ENCODE results near the gene STARD5. TPM values are rescaled to one million over a fixed set of nuclear protein-coding genes. Genes with fewer than 3 reads are reported as not detected.

Gene STARD5
- total RNA-seq, 1 donor from 2014 or later, result 5.8 TPM

GRCh38 chr15:81280696-81281455 lies 43.1 kb downstream of the STARD5 start:
- H3K36me3 Mint-ChIP-seq, result peaks cover 9% of the 10 kb centered on the region
- no peak overlapping the region for H3K4me3 Mint-ChIP-seq
- H3K9me3 Mint-ChIP-seq, result peaks cover 12% of the 10 kb centered on the region
- H3K4me1 Mint-ChIP-seq, result peaks cover 6% of the 10 kb centered on the region
- H3K27ac Mint-ChIP-seq, result no peak overlapping the region
- no peak for TF ChIP-seq CTCF (IDR thresholded peaks at IDR 0.05; ENCODE audit: unreplicated experiment)
- no peak for DNase-seq (ENCODE audit: low spot score in 2 of 2, unreplicated experiment in 2 of 2)
- peaks cover 3% of the 10 kb centered on the region for H3K27me3 Mint-ChIP-seq (ENCODE audit: low read depth)

GRCh38 chr15:81279621-81280485 lies 44.1 kb downstream of the STARD5 start:
- Mint-ChIP-seq H3K4me3 (no peak overlapping the region), H3K9me3 (peaks cover 12% of the 10 kb centered on the region), H3K36me3 (peaks cover 9% of the 10 kb centered on the region), H3K27ac (no peak overlapping the region), H3K27me3 (ENCODE audit: low read depth) (peaks cover 2% of the 10 kb centered on the region), H3K4me1 (peaks cover 9% of the 10 kb centered on the region)
- no peak for TF ChIP-seq CTCF (IDR thresholded peaks at IDR 0.05; ENCODE audit: unreplicated experiment)
- DNase-seq (ENCODE audit: low spot score in 2 of 2, unreplicated experiment in 2 of 2), result no peak

GRCh38 chr15:81278306-81279029 lies 45.5 kb downstream of the STARD5 start:
- TF ChIP-seq CTCF (IDR thresholded peaks at IDR 0.05; ENCODE audit: unreplicated experiment), result no peak
- Mint-ChIP-seq H3K36me3 (peaks cover 9% of the 10 kb centered on the region), H3K27me3 (ENCODE audit: low read depth) (peaks cover 6% of the 10 kb centered on the region)

GRCh38 chr15:81277851-81278250 lies 46.1 kb downstream of the STARD5 start:
- peaks cover 9% of the 10 kb centered on the region for H3K36me3 Mint-ChIP-seq
- peaks cover 12% of the 10 kb centered on the region for H3K9me3 Mint-ChIP-seq
- peaks cover 9% of the 10 kb centered on the region for H3K4me1 Mint-ChIP-seq
- H3K27me3 Mint-ChIP-seq (ENCODE audit: low read depth), result peaks cover 11% of the 10 kb centered on the region
- H3K27ac Mint-ChIP-seq, result no peak overlapping the region
- TF ChIP-seq CTCF (IDR thresholded peaks at IDR 0.05; ENCODE audit: unreplicated experiment), result no peak
- no peak overlapping the region for H3K4me3 Mint-ChIP-seq
- no peak for DNase-seq (ENCODE audit: low spot score in 2 of 2, unreplicated experiment in 2 of 2)

More at GRCh38 chr15:81278306-81279029, 45.5 kb downstream of the STARD5 start:
- Mint-ChIP-seq H3K9me3 (peaks cover 12% of the 10 kb centered on the region), H3K4me1 (peaks cover 9% of the 10 kb centered on the region), H3K27ac (no peak overlapping the region), H3K4me3 (no peak overlapping the region)
- DNase-seq (ENCODE audit: low spot score in 2 of 2, unreplicated experiment in 2 of 2), result no peak

- H3K9me3 Mint-ChIP-seq, result peaks cover 12% of the 10 kb centered on the region
- H3K4me3 Mint-ChIP-seq, result no peak overlapping the region
- TF ChIP-seq CTCF (IDR thresholded peaks at IDR 0.05; ENCODE audit: unreplicated experiment), result no peak
- H3K27ac Mint-ChIP-seq, result no peak overlapping the region
- peaks cover 17% of the 10 kb centered on the region for H3K27me3 Mint-ChIP-seq (ENCODE audit: low read depth)
- peaks cover 9% of the 10 kb centered on the region for H3K36me3 Mint-ChIP-seq
- H3K4me1 Mint-ChIP-seq, result peaks cover 7% of the 10 kb centered on the region
- no peak for DNase-seq (ENCODE audit: low spot score in 2 of 2, unreplicated experiment in 2 of 2)
Observed at GRCh38 chr15:81276967-81277366, 47.0 kb downstream of the STARD5 start.

Measured in mesothelial cell of epicardium (in vitro differentiated cells).